HTERT RPE-1 (cell line): Measurements from ENCODE around the gene HDAC3.

ENCODE experiments used
- in situ Hi-C: fragments of 300-500 bp; cut with MboI; formaldehyde crosslinking; loops from 4 replicates; pipeline ENCODE4 v1.14.3; 2020; ENCODE audit warnings: low sequenced_read_pairs

HDAC3 gene

DNA sequence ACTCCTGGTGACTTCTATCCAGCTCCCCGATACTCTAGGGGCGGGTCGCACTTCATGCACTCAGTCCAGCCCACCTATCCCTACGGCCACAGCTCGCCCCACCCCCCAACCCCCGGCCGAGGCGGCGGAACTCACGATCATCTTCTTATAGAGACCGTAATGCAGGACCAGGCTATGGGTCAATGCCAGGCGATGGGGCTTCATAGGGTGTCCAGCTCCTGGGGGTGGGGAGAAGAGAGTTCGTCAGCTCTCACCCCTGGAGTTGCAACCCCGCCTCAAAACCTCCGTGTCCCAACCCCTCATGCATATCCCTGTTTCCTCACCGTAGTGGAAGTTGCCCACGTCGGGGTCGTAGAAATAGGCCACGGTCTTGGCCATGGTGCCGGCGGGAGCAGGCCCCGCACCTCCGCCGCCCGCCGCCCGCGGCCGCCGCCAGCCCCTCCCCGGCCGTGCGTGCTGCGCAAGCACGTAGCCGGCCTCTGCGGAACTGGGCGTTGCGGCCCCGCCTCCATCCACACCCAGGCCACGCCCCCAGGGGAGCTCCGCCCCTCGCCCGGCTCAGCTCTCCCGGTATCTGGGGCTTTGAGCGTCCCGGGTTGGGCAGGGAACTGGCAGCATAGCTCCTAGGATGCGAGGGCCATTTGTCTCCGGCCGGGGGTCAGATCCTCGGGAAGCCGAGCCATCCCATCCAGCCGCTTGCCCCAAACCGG is at the start of gene HDAC3, which contains the start of gene RELL2:
TSS of gene HDAC3 (minus strand) at position 437 of the 710 bp plus-strand sequence. CDS start at position 378, 59 bp downstream.
TSS of gene RELL2 (plus strand) at position 585 of the 710 bp plus-strand sequence. CDS start 1,229 bp downstream, outside the sequence.
- in situ Hi-C loops = no loop called here

DNA sequence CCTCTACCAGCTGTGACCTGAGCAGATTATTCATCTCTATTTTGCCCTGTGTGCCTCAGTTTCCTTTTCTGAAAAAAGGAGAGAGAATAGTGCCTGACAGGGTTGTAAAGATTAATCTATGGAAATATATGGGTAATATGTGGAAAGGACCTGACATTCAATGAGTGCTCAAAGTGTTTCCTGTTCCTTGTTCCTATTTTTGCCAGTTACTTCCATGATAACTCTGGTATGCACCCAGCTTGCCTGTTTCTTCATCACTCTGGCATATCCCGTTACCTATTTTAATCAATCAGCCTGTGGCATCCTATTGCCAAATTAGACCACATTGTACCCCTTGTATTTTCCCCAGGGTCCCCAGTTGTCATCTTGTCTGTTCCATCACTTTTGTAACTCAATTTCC is 48.9 kb upstream of the HDAC3 start:
- in situ Hi-C loops = no loop called here

DNA sequence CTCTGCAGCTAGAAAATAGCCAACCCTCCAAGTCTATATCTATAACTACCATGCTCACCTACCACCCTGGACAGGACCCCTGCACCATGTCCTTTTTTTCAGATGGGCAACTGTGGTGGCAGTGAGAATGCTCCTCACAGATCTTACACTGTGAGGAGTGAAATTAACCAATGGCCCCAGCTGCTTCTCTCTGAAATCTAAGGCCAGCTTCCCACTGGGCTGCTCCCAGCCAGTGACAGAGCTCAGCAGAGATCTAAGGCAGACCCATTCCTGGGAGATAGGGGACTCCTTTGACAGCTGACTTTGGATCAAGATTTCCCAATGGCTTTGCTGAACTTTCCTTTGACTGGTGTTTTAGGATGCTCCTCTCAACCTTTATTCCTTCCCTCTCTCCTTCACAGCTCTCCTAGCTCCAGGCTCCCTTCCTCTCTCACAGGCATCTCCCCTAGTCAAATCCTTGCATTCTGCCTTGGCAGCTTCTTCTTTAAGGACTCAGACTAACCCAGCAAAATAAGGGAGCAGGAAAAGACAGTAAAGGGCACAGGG is 47.0 kb upstream of the HDAC3 start:
- in situ Hi-C loops = no loop called here

DNA sequence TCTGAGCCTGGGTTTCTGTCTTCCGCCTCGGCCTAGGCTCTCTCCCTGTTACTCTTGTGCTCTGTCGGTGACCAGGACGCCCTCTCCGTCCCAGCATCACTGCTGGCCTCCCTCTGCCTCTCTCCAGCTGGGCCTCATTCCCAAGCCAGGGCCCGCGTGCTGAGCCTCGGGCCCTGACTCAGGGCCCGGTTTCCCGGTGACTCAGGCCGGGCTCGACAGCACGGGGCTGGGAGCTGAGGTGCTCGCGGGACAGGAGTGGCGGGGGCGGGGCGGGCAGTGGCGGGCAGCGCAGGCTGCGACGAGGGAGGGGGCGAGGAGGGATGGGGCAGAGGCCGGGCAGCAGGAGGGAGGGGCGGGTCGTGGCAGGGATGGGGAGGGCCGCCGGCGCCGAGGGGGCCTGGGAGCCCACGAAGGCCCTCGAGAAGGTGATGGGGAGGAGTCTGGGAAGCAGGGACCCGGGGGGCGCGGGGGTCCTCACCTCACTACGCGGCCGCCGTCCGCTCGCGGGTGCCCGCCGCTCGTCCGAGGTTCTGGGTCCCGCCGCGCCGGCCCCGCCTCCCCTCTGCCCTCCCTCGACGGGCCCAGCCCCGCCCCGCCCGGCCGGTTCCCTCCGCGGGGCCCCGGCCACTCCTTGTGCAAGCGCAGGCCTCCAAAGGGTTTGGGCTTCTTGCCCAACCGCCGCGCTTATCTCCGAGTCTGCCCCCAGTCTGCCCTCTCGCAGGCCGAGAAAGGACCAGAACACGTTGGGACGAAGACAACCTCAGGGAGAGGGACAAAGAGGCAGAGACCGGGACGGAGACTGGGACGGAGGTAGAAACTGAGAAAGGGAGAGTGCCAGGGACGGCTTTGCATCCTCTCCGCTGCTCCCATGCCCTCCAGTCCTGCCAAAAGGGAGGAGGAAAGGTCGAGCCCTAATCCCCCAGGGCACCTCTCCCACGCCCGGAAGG is 45.3 kb upstream of the HDAC3 start, which contains the start of gene ARAP3:
TSS of gene ARAP3 (minus strand) at position 536 of the 947 bp plus-strand sequence. CDS start 1,744 bp downstream, outside the sequence.
- in situ Hi-C loops = no loop called here

DNA sequence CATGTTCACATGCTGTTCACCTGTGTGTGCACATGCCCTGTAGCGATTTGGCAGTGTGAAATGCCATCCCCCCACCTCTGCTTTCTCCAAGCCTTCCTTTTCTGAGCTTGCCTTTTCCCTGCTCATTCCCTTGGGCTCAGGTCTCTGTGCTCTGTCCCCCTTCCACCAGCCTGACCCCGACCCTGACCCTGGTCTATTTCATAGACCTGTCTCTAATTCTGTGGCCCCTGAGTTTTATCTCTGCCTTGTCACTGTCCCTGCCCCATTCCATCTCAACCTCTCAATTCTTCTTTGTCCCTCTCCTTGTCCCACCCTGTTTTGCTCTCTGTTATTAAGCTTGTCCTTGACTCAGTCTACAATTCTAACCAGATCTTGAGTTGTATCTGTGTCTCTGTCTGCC is 44.6 kb upstream of the HDAC3 start:
- in situ Hi-C loops = no loop called here

DNA sequence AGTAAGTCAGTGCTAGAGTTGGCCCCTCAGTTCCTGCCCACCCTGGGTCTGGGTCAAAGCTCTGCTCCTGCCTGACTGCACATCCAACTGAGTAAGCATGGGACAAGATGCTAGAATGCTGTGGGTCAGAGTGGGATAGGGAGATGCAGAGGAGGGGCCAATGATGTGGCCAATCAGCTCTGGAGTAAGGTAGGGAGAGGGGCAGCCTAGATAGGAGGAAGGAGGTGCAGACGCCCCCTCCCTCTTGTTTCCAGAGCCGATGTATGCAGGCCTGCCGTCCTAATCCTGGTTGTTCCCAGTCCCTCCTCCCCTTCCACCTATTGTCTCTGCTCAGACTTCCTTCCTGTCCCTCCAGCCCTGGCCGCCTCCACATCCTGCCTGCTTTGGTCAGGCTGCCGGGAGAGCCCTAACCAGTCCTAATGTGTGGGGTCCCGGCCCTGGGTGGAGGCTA is 44.1 kb upstream of the HDAC3 start:
- in situ Hi-C loops = no loop called here

DNA sequence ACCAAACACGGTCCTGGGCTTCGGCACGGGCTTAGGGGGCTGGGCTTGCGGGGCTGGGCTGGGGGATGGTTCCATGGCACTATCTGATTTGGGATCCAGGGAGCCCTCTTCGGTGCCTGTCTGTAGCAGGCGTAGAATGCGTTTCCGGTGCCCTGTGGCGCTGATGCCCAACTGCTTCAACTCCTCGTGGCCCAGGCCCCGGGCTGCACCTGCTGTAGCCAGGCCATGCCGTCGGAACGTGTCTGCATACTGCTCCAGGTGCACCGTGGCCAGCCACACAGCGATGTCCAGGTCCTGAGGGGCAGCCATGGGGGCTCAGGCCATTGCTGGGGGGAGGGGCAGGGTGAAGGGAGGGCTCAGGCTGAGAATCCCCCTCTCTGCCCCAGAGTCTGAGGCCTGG is 43.5 kb upstream of the HDAC3 start:
- in situ Hi-C loops = no loop called here

DNA sequence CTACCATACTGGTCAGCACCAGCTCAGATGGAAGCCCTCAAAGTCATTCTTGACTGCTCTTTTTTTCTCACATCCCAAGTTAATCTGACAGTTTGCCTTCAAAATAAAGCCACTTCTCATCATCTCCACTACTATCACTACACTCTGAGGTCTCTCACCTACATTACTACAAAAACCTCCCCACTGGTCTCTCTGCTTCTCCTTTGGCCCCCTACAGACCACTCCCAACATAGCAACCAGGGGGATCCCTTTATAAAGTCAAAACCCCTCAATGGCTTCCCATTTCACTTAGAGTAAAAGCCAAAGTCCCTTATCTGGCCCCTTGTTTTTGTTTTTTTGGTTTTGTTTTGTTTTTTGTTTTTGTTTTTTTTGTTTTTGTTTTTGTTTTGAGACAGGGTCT is 40.8 kb upstream of the HDAC3 start:
- in situ Hi-C loops = no loop called here

DNA sequence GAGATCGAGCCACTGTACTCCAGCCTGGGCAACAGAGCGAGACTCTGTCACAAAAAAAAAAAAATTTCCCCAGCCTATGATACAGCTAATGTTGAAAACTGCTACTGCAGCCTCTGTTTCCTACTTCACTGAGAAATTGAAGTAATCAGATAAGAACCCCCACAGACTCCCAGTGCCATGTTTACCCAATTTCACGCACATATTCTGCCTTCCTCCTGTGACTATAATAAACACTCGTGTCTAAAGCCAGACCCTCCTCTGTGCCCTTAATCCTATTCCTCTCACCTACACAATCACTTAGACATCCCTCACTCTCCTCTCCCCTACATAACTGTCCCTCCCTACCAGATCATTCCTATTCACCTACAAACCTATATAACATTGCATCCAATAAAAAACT is 39.0 kb upstream of the HDAC3 start:
- in situ Hi-C loops = no loop called here

DNA sequence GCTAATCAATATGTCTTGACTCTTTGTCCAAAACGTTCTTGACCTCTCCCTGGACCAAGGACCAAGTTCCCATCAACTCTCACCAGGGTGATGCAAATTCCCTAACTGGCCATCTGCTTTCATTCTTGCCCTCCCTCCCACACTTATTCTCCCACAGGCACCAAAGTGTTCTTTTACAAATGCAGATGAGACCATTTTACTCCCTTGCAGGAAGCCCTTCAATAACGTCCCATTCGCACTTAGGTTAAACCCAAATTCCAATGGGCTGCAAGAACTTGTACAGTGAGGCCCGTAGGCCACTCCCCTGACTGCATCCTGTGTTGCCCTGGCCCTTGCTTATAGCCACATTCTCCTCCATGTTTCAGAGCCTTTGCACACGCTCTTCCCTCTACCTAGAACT is 38.1 kb upstream of the HDAC3 start:
- in situ Hi-C loops = no loop called here

DNA sequence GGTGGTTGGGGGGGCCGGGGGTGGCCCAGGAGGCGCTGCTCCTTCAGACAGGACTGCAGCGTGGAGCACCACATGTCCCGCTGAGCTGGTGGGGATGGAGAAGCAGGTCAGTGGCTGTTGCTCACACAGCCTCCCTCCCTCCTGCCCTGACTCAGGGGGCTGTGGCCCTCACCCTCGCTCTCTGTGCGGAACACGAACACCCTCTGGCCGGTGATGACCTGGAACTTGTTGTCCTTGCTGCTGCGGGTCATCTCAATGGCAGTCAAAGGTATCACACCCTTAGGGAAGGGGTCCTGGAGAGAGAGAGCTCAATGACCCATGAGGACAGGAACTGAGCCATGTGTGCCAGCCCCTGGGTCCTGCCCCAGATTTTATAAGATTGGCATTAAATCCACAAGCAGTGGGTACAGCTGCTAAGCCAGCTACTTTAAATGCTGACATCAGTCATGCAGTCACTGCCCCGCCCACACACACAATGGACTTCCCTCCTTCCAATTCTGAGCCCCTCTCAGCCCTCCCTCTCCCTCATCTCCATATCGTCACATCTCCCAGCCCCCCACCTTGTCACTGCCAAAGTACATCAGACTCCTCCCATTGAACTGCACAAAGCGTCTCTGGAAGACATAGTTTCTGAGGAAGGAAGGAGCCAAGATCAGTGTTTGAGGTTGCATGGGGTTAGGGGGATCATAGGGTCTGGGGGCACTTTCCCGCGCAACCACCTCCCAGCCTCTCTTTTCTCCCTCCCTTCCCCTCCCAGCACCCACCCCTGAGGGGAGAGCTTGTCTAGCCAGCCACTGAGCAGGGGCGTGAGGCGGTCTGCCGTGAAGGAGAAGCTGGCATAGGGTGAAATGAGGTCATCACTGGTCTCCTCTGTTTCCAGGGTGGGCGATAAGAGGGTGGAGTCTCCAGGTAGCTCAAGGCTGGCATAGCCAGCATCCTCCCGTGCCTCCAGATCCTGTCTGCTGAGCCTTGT is 36.5 kb upstream of the HDAC3 start:
- in situ Hi-C loops = no loop called here

DNA sequence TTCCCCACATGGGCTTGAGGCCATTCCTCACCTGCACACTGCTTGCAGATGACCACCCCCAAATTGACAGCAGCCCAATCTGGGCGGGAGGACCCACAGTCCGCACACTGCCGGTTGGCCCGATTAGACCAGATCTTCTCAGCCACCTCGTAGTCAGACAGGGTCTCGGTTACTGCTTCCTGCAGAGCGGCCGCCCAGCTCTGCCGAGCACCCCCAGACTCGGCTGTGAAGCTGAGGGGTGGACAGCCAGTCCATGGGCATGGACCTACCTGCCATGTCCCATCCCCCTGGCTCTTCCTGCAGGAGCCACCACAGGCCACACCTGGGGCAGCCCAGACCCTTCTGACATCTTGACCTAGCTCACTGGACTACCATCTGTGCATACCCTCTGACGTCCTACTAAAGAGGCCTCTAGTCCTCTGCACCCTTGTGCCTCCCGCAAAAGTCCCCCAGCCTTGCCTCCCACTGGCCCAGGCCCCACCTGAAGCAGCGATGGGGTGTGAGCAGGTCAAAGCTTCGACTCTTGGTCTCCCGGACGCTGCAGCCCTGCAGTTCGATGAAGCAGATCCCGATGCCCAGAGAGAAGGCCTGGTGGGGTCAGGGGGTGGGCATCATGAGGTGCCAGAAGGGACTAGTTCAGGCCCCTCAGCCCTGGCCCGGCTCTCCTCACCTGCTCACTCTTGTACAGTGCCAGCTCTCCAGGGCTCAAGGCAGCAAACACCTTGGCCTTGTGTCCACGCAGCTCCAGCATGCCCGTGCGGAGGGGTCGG is 35.6 kb upstream of the HDAC3 start:
- in situ Hi-C loops = no loop called here

DNA sequence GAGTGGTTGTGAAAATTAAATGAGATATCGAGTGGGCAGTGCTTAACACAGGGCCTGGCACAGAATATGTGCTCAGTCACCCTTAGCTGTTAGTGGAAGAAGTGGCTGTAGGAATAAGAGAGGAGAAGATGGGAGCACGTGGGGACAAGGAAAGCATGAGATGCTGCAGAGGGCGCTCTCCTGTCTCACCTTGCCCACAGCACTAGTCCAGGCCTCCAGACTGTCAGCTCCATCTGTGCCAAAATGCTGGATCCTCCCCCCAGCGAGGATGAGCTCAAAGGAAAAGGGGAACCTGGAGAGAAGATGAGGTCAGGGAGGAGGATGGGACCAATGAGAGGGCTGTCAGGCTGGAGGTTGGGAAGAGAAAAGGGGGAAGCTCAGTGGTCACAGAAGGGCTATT is 32.9 kb upstream of the HDAC3 start:
- in situ Hi-C loops = no loop called here

DNA sequence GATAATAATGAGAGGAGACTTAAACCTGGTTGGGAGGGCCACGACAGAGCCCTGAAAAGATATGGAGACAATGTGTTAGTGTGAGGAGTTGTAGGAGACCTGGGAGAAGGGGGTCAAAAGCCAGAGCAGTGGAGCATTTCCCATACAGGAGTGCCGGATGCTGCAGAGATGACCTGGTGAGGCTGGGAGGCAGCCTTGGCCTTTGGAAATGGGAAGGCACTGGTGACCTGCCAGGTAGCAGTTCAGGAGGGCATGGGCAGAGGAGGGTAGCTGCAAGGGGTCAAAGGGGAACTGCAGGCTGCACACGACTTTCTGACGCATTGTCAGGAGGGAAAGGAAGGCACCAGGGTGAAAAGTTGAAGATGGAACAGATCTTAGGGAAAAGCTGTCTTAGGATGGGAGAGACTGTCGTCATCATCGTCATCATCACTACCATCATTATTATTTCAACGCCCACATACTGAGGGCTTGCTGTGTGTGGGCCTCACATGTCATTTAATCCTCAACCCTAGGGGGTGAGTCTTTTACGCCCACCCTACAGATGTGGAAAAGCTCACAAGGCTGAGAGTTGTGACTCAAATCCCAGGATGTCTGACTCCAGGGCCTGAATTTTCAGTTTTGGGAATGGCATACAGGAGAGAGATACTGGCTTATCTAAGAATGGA is 32.1 kb upstream of the HDAC3 start:
- in situ Hi-C loops = no loop called here

DNA sequence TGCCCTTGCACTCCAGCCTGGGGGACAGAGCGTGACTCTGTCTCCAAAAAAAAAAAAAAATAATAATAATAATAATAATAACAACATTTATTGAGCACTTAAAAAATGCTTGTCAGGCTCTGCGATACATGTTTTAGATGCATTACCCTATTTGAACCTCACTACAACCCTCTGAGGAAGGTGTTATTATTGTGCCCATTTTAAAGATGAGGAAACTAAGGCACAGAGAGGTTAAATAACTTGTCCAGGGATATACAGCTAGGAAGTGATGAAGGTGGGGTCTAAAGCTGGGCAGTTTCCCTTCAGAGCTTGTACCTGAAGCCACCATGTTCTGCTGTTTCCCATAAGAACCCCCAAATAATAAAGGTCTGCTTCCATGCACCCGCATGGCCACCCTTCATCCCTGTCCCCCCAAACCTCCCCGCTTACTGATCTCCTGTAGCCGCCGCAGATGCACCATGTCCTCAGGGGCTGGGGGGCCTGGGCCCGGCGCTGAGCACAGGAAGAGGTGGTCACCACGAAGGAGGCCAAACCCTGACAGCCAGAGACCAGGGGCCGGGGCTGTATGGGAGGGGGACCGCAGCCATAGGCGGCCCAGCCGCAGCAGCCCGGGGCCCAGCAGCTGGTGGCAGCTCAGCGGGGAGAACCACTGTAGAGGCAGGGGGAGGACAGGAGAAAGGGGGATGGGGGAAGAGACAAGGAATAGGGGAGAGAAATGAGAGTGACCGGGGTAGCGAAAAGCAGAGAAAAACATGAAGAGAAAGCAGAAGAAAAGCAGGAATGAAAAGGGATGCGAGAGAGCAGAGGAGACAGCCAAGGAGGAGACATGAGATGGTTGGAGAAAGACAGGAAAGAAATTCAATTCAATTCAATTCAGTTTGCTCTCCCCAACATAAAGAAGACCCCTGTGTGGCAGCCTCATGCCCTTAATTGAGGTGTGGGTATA is 29.6 kb upstream of the HDAC3 start:
- in situ Hi-C loops = no loop called here

DNA sequence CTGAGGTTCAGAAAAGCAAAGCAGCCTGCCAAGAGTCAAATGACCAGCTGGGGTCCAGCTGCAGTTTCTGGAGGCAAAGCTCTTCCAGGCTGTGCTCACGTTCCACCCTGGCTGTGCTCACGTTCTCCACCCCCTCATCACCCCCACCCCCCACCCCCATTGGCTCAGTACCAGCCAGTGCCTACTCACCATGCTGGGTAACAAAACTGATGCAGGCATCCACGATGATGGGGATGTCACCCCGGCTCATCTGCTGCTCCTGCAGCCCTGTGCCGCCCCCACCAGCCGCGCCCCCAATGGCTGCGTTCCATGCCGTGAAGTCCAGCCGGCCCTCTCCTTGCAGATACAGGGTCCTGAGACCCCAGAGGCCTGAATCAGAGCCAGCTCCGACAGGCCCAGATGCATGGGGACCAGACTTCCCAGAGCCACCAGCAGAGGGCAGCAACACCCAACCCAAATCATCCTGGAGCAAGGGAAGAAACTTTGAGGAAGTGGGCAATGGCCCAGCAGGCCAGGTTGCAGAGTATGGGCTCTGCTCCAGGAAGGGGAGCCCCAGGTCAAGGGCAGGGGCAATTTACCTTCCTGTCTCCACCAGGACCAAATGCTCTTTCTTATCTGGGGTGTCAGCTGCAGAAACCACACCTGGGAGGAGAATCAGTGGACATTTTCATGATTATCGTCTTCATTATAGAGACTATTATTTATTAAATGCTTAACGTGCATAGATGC is 28.2 kb upstream of the HDAC3 start:
- in situ Hi-C loops = no loop called here

DNA sequence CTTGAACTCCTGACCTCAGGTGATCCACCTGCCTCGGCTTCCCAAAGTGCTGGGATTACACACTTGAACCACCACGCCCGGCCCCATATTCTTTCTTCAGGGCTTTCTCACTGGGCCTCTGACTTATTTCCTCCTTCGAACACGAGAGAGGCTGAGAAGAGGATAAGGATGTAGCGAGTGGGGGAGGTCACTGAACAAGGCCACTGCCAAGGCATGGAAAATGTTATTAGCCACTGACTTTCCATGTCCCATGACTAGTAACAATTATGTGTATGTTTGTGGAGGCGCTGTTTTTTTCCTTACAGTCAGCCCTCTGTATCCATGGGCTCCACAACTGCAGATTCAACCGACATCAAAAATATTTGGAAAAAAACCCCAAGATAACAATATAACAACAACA is 26.9 kb upstream of the HDAC3 start:
- in situ Hi-C loops = no loop called here
